OCI-LY7 (cell line): Measurements from ENCODE around the gene SGF29. TPM values are rescaled to one million over a fixed set of nuclear protein-coding genes. Genes with fewer than 3 reads are reported as not detected.
"Not testable (repeated sequence)": the region's sequence is repeated elsewhere in the genome, so short reads cannot be mapped to it uniquely, and the experiment has no call there.

Experiments
- BruUV-seq: library from RNA; stranded (reverse); fragments of 400-500 nt; replicated peaks from 2 replicates; lab custom pipeline; 2021; lab: Mats Ljungman, UMichigan
- CTCF ChIA-PET: fragments of 300-600 bp; sonication (Branson Sonifier 250); formaldehyde crosslinking; loops from one replicate; lab custom pipeline; 2022; ENCODE audit warnings: antibody characterized with exemption; ENCODE audit not compliant: unreplicated experiment; lab: Charles Lee
- POLR2A ChIA-PET: fragments of 300-600 bp; sonication (Branson Sonifier 250); formaldehyde crosslinking; loops from one replicate; lab custom pipeline; 2022; ENCODE audit warnings: antibody characterized with exemption; lab: Charles Lee
- DNase-seq: peaks from one replicate; pipeline ENCODE4 v3.0.0-alpha.2; 2015; ENCODE audit warnings: low spot score
- H2AFZ ChIP-seq: fragments of 200-600 bp; sonication (generic), shearing (Covaris generic); 2 replicates; pipeline ENCODE4 v1.6.1; 2014; ENCODE audit warnings: mild to moderate bottlenecking, antibody characterized with exemption, low read length, moderate library complexity
- H3K27ac ChIP-seq: fragments of 200-600 bp; sonication (generic); 2 replicates; pipeline ENCODE4 v1.5.1; 2014; ENCODE audit warnings: mixed run types, low read depth, mild to moderate bottlenecking, moderate library complexity, low read length, inconsistent platforms; ENCODE audit not compliant: poor library complexity, severe bottlenecking
- H3K36me3 ChIP-seq: fragments of 200-600 bp; sonication (generic); 2 replicates; pipeline ENCODE4 v1.6.1; 2014; ENCODE audit warnings: mild to moderate bottlenecking, antibody characterized with exemption, low read length, moderate library complexity, mixed read lengths; ENCODE audit not compliant: insufficient read depth
- H3K4me1 ChIP-seq: fragments of 200-600 bp; sonication (generic); 2 replicates; pipeline ENCODE4 v1.5.1; 2014; ENCODE audit warnings: mild to moderate bottlenecking, low read length; ENCODE audit not compliant: insufficient read depth, poor library complexity, severe bottlenecking
- H3K4me2 ChIP-seq: fragments of 200-600 bp; sonication (generic); 2 replicates; pipeline ENCODE4 v1.6.1; 2014; ENCODE audit warnings: mild to moderate bottlenecking, low read length
- H3K4me3 ChIP-seq: fragments of 200-600 bp; sonication (generic); 2 replicates; pipeline ENCODE4 v1.5.1; 2014; ENCODE audit warnings: mild to moderate bottlenecking, low read depth, low read length; ENCODE audit not compliant: poor library complexity, severe bottlenecking
- H3K79me2 ChIP-seq: fragments of 200-600 bp; sonication (generic); 2 replicates; pipeline ENCODE4 v1.6.1; 2016; ENCODE audit warnings: low read depth, mild to moderate bottlenecking, low read length, moderate library complexity, mixed read lengths; ENCODE audit not compliant: insufficient read depth
- H3K9me2 ChIP-seq: fragments of 200-600 bp; sonication (generic); 2 replicates; pipeline ENCODE4 v1.6.1; 2016; ENCODE audit warnings: mild to moderate bottlenecking, low read length, mixed read lengths; ENCODE audit not compliant: insufficient read depth
- H3K9me3 ChIP-seq: fragments of 200-600 bp; sonication (generic); 2 replicates; pipeline ENCODE4 v1.6.1; 2014; ENCODE audit warnings: mild to moderate bottlenecking, mixed run types, low read length, mixed read lengths
- H4K20me1 ChIP-seq: fragments of 200-600 bp; sonication (generic); 2 replicates; pipeline ENCODE4 v1.6.1; 2014; ENCODE audit warnings: mild to moderate bottlenecking, antibody characterized with exemption, low read length, moderate library complexity, mixed read lengths; ENCODE audit not compliant: insufficient read depth
- EZH2phosphoT487 ChIP-seq: fragments of 200-600 bp; sonication (generic); IDR thresholded peaks from 2 replicates; pipeline ENCODE4 v1.6.1; 2018; ENCODE audit warnings: low read depth, borderline replicate concordance, mild to moderate bottlenecking, mixed run types, antibody characterized with exemption, low read length, moderate library complexity, mixed read lengths
- intact Hi-C: fragments of 100-400 bp; cut with micrococcal nuclease; formaldehyde crosslinking; loops from one replicate; pipeline ENCODE4 v1.10.0; 2022; ENCODE audit not compliant: unreplicated experiment
- total RNA-seq, 2 experiments: library from RNA; depleted of rRNA in 1 of 2; stranded (reverse); fragments of >200 nt in 1 of 2; shearing (Covaris generic) in 1 of 2; gene quantifications; 2 replicates each; pipeline ENCODE4 v1.2.3, GENCODE V29; 2014 to 2022
- TF ChIP-seq, protein P1 (sequence below): fragments of 200-600 bp; sonication (generic); conservative IDR thresholded peaks from 2 replicates; pipeline ENCODE4 v1.5.1; 2014; ENCODE audit warnings: mild to moderate bottlenecking, antibody characterized with exemption, low read length, moderate library complexity, mixed read lengths

SGF29 gene
- total RNA-seq, 2 experiments from 2014 or later = 22.6 to 32.0 TPM

DNA sequence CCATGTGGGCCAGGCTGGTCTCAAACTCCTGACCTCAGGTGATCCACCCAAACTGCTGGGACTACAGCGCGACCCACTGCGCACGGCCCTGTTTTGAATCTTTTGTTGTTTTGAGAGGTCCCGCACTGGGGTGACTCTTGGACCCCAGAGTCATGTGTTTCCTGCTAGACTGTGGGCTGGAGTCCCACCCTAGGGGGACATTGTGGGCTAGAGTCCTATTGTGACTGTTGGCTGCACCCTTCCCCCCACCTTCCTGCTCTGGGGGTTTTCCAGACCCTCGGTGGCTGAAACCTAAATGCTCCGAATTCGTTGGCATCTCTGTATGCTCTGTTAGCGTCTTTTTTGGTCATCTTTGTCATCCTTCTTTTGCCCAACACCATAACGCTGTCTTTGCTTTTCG lies 30.9 kb upstream of the SGF29 start:
- CTCF ChIA-PET = no interaction called here
- no peaks in the 10 kb centered on the region for H3K9me3 ChIP-seq
- no peaks in the 10 kb centered on the region for H3K79me2 ChIP-seq
- no peak overlapping the region for H3K4me2 ChIP-seq
- no peak overlapping the region for H3K4me3 ChIP-seq
- no peak overlapping the region for H2AFZ ChIP-seq
- intact Hi-C loops = no loop called here
- no peaks in the 10 kb centered on the region for H3K9me2 ChIP-seq
- H3K36me3 ChIP-seq = no peaks in the 10 kb centered on the region
- H3K4me1 ChIP-seq = peaks cover 14% of the 10 kb centered on the region
- DNase-seq = no peak
- no peak overlapping the region for H3K27ac ChIP-seq
- POLR2A ChIA-PET = no interaction called here
- TF ChIP-seq, protein P1, sequence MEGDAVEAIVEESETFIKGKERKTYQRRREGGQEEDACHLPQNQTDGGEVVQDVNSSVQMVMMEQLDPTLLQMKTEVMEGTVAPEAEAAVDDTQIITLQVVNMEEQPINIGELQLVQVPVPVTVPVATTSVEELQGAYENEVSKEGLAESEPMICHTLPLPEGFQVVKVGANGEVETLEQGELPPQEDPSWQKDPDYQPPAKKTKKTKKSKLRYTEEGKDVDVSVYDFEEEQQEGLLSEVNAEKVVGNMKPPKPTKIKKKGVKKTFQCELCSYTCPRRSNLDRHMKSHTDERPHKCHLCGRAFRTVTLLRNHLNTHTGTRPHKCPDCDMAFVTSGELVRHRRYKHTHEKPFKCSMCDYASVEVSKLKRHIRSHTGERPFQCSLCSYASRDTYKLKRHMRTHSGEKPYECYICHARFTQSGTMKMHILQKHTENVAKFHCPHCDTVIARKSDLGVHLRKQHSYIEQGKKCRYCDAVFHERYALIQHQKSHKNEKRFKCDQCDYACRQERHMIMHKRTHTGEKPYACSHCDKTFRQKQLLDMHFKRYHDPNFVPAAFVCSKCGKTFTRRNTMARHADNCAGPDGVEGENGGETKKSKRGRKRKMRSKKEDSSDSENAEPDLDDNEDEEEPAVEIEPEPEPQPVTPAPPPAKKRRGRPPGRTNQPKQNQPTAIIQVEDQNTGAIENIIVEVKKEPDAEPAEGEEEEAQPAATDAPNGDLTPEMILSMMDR = no peak
- BruUV-seq = no TSS peak
- no peaks in the 10 kb centered on the region for H4K20me1 ChIP-seq

DNA sequence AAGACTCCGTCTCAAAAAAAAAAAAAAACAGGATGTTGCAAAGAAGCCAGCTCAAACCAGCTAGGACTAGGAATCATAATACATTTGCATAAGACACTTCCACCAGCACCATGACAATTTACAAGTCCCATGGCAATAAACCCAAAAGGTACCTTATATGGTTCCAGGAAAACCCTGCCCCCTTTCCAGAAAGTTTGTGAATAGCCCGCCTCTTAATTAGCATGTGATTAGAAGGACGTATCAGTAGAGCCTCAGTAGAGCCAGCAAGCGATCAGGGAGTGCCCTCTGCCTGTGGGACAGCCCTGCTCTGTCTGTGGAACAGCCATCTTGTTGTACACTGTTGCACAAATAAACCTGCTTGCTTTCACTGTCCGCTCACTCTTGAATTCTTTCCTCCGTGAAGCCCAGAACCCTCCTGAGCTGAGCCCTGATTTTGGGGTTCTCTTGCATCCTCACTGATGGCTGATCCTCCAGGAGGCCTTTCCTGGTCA lies 29.0 kb upstream of the SGF29 start:
- Histone ChIP-seq H3K36me3 (no peaks in the 10 kb centered on the region), H3K9me2 (no peaks in the 10 kb centered on the region), H4K20me1 (no peaks in the 10 kb centered on the region), H3K9me3 (no peaks in the 10 kb centered on the region), H3K27ac (no peak overlapping the region), H3K4me2 (peak overlapping the region; percentile 3; the same call in 1 of the 2 replicates), H3K4me1 (peaks cover 14% of the 10 kb centered on the region), H2AFZ (no peak overlapping the region), H3K79me2 (no peaks in the 10 kb centered on the region), H3K4me3 (no peak overlapping the region)
- no peak for TF ChIP-seq EZH2phosphoT487
- TF ChIP-seq, protein P1 = peak; percentile 42
- intact Hi-C loops = no loop called here
- ChIA-PET CTCF (no interaction called here), POLR2A (no interaction called here)
- no TSS peak for BruUV-seq
- DNase-seq = peak; percentile 31

DNA sequence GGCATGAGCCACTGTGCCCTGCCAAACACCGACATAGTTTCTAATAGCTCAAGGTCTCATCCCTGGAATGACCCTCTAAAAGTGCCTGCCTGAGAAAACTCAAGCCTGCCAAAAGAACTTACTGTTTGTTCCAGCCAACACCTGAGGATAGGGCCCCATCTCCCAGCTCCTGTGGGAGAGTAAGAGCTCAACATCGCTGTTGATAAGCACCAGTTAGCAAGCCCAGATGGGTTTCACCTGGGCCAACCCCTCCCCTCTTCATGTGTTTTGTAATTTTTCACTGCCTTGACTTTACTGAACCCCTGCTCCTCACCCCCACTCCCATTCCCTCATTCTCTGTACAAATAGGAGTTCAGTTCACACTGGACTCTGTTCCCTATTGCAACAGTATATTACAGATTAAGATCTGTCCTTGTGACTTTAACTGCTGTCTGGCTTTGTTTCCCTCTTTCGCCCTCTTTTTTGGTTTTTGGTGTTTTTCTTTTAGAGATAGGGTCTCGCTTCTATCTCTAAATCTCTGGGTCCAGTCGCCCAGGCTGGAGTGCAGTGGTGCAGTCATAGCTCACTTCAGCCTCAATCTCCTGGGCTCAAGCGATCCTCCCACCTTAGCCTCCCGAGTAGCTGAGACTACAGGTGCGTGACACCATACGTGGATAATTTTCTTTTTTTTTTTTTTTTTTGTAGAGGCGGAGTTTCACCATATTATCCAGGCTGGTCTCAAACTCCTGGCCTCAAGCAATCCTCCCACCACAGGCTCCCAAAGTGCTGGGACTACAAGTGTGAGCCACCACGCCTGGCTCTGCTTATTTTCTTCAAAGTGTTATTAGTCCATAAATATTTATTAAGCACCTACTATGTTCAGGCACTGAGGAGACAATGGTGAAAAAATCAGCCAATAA lies 27.3 kb upstream of the SGF29 start:
- Histone ChIP-seq H3K79me2 (no peaks in the 10 kb centered on the region), H3K36me3 (no peaks in the 10 kb centered on the region), H2AFZ (no peak overlapping the region), H3K4me1 (peaks cover 10% of the 10 kb centered on the region), H4K20me1 (no peaks in the 10 kb centered on the region), H3K4me3 (no peak overlapping the region), H3K27ac (no peak overlapping the region), H3K9me3 (no peaks in the 10 kb centered on the region), H3K4me2 (no peak overlapping the region), H3K9me2 (no peaks in the 10 kb centered on the region)
- TF ChIP-seq, protein P1 = no peak
- TF ChIP-seq EZH2phosphoT487 = no peak
- intact Hi-C loops = no loop called here
- BruUV-seq = no TSS peak
- ChIA-PET CTCF (no interaction called here), POLR2A (no interaction called here)
- no peak for DNase-seq

DNA sequence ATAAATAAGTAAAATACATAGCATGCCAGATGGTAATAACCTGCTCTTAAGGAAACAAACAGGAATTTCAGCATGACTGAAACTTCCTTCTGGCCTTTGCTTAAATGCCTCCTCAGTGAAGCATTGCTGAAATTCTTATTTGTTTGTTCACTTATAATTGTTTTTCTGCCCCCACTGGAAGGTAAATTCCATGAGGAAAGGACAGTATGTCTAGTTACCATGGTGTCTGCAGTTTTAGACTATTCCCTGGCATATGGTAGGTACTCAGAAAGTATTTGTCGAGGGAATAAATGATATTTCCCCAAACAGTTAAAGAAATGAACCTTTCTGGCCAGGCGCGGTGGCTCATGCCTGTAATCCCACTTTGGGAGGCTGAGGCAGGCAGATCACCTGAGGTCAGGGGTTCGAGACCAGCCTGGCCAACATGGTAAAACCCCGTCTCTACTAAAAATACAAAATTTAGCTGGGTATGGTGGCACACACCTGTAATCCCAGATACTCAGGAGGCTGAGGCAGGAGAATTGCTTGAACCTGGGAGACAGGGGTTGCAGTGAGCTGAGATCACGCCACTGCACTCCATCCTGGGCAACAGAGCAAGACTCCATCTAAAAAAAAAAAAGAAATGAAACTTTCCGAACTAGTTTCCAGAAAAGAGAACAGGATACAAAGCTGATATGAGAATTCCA lies 26.5 kb upstream of the SGF29 start:
- H3K9me2 ChIP-seq, H3K4me2 ChIP-seq, DNase-seq, H3K9me3 ChIP-seq, H3K36me3 ChIP-seq, H3K79me2 ChIP-seq, intact Hi-C loops, CTCF ChIA-PET, H3K4me3 ChIP-seq, H2AFZ ChIP-seq, H4K20me1 ChIP-seq, H3K27ac ChIP-seq, POLR2A ChIA-PET, H3K4me1 ChIP-seq, BruUV-seq: not testable (repeated sequence)
